K562 (cell line): Measurements from ENCODE around the gene UBE2K. TPM values are rescaled to one million over a fixed set of nuclear protein-coding genes. Genes with fewer than 3 reads are reported as not detected.

ENCODE experiments used
- ATAC-seq: fragments of 200-7000 bp; cut with Tn5 transposase; 3 replicates; pipeline ENCODE4 v1.9.1; 2020; ENCODE audit warnings: moderate library complexity
- BruUV-seq: library from RNA; stranded (reverse); fragments of 400-500 nt; replicated peaks from 2 replicates; lab custom pipeline; 2021; lab: Mats Ljungman, UMichigan
- CTCF ChIA-PET: fragments of 300-600 bp; formaldehyde crosslinking; extraction: SDS; loops from one replicate; lab custom pipeline; 2021; ENCODE audit warnings: low intra/inter-chr PET ratio; lab: Yijun Ruan, JAX
- POLR2A ChIA-PET: fragments of 300-600, 350-650 bp; sonication (Branson Sonifier 250); formaldehyde crosslinking; extraction: SDS; loops from one replicate; lab custom pipeline; 2021; ENCODE audit warnings: antibody characterized with exemption, inconsistent platforms; lab: Yijun Ruan, JAX
- DNase-seq, 4 experiments: peaks; one replicate each; pipeline versions ENCODE4 v3.0.0 to v3.0.0-alpha.2; 2011 to 2018; ENCODE audit warnings: low spot score in 3 of 4, mixed read lengths in 3 of 4; ENCODE audit errors: extremely low read depth in 1 of 4
- FAIRE-seq: peaks from 2 replicates; lab custom pipeline; 2011; peaks lifted over from hg19 to GRCh38; lab: Jason Lieb, UNC
- H2AFZ ChIP-seq: 2 replicates; pipeline ENCODE4 v1.6.0; 2011; ENCODE audit warnings: low read depth, low read length, control low read depth, inconsistent platforms
- H3K27ac ChIP-seq: fragments of 200-600 bp; 3 replicates; pipeline ENCODE4 v1.8.0; 2011; ENCODE audit warnings: low read depth, mild to moderate bottlenecking, control low read depth, inconsistent platforms, low read length, moderate library complexity, mixed read lengths; ENCODE audit errors: extremely low read depth
- H3K27me3 ChIP-seq, 2 experiments: fragments of 300-600 bp in 1 of 2; 2 replicates in 1 of 2; 3 replicates in 1 of 2; pipeline versions ENCODE4 v1.6.0 to v1.8.0; 2011; ENCODE audit warnings: inconsistent platforms in 2 of 2, low read length in 2 of 2, mild to moderate bottlenecking in 1 of 2, mixed read lengths in 1 of 2, moderate library complexity in 1 of 2; ENCODE audit not compliant: control insufficient read depth in 2 of 2, insufficient read depth in 2 of 2
- H3K36me3 ChIP-seq: fragments of 300-600 bp; 3 replicates; pipeline ENCODE4 v1.8.0; 2011; ENCODE audit warnings: mild to moderate bottlenecking, low read length, inconsistent platforms; ENCODE audit not compliant: control insufficient read depth, insufficient read depth
- H3K4me1 ChIP-seq, 2 experiments: fragments of 200-600 bp in 1 of 2; replicated peaks in 1 of 2; 2 replicates in 1 of 2; 3 replicates in 1 of 2; pipeline versions ENCODE4 v1.5.1 to v1.8.0; 2011; ENCODE audit warnings: inconsistent platforms in 2 of 2, low read length in 2 of 2, mild to moderate bottlenecking in 1 of 2, mixed read lengths in 1 of 2, moderate library complexity in 1 of 2; ENCODE audit not compliant: control insufficient read depth in 2 of 2, insufficient read depth in 2 of 2
- H3K4me2 ChIP-seq: 2 replicates; pipeline ENCODE4 v1.6.1; 2011; ENCODE audit warnings: low read length, control low read depth, inconsistent platforms, mixed read lengths; ENCODE audit not compliant: insufficient read depth
- H3K4me3 ChIP-seq: fragments of 200-600 bp; sonication (generic), shearing (Covaris generic); 2 replicates; pipeline ENCODE4 v1.5.1; 2016; ENCODE audit warnings: control low read depth, inconsistent platforms
- H3K79me2 ChIP-seq: fragments of 200-600 bp; 3 replicates; pipeline ENCODE4 v1.8.0; 2011; ENCODE audit warnings: low read length, inconsistent platforms; ENCODE audit not compliant: control insufficient read depth, insufficient read depth
- H3K9ac ChIP-seq, 2 experiments: 2 replicates each; pipeline versions ENCODE4 v1.6.0 to v1.6.1; 2011; ENCODE audit warnings: low read depth in 2 of 2, low read length in 2 of 2, control low read depth in 1 of 2, inconsistent platforms in 1 of 2, mild to moderate bottlenecking in 1 of 2, mixed read lengths in 1 of 2; ENCODE audit not compliant: insufficient read depth in 1 of 2
- H3K9me1 ChIP-seq: one replicate; pipeline ENCODE4 v1.6.0; 2011; ENCODE audit warnings: inconsistent platforms, mild to moderate bottlenecking, low read length, moderate library complexity; ENCODE audit not compliant: control insufficient read depth, insufficient read depth
- H3K9me3 ChIP-seq: replicated peaks from 2 replicates; pipeline ENCODE4 v1.5.1; 2011; ENCODE audit warnings: low read depth, low read length, inconsistent platforms; ENCODE audit not compliant: control insufficient read depth, insufficient read depth
- H4K20me1 ChIP-seq: replicated peaks from 2 replicates; pipeline ENCODE4 v1.6.1; 2011; ENCODE audit warnings: low read length, inconsistent platforms, mixed read lengths; ENCODE audit not compliant: control insufficient read depth, insufficient read depth
- C11orf30 ChIP-seq: fragments of 450-650 bp; IDR thresholded peaks from 2 replicates; pipeline ENCODE4 v1.6.1; 2016; ENCODE audit warnings: low read depth, mild to moderate bottlenecking
- COPS2 ChIP-seq: fragments of 450-650 bp; conservative IDR thresholded peaks from 2 replicates; pipeline ENCODE4 v1.6.1; 2016; ENCODE audit warnings: mild to moderate bottlenecking, moderate library complexity
- HNRNPLL ChIP-seq: fragments of 200-400 bp; formaldehyde crosslinking; IDR thresholded peaks from 2 replicates; pipeline ENCODE4 v1.6.1; 2017; ENCODE audit warnings: low read length, low read depth, mild to moderate bottlenecking; ENCODE audit not compliant: poor library complexity, severe bottlenecking
- PREB ChIP-seq: sonication (generic); formaldehyde crosslinking; IDR thresholded peaks from 2 replicates; pipeline ENCODE4 v1.8.1; 2023; ENCODE audit warnings: mild to moderate bottlenecking, missing genetic modification reagents
- THRA ChIP-seq: fragments of 450-650 bp; IDR thresholded peaks from 2 replicates; pipeline ENCODE4 v1.6.1; 2017; ENCODE audit warnings: mild to moderate bottlenecking, moderate library complexity
- ZNF76 ChIP-seq: fragments of 250-450 bp; sonication (Bioruptor Pico); IDR thresholded peaks from 2 replicates; pipeline ENCODE4 v1.4.0; 2020; ENCODE audit warnings: mild to moderate bottlenecking, moderate library complexity, borderline replicate concordance
- WGBS: fragments of 100-300 bp; shearing (Covaris generic); methylation state at CpG from one replicate; pipeline ENCODE4 v1.1.6; 2016; ENCODE audit warnings: low coverage, mixed read lengths; ENCODE audit not compliant: insufficient coverage; ENCODE audit errors: missing lambda C conversion rate; 5-methylcytosine and 5-hydroxymethylcytosine counted together
- in situ Hi-C: fragments of 300-500 bp; cut with MboI; formaldehyde crosslinking; loops from 4 replicates; pipeline ENCODE4 v1.15.0; 2018; ENCODE audit warnings: inconsistent platforms, mixed read lengths
- intact Hi-C: fragments of 100-400 bp; cut with micrococcal nuclease; formaldehyde crosslinking; loops from 2 replicates; pipeline ENCODE4 v1.14.2; 2022
- polyA plus RNA-seq, 8 experiments: library from polyadenylated mRNA; depleted of rRNA in 4 of 8; stranded (reverse) in 5 of 8; unstranded in 3 of 8; fragments of >200 nt; fragmentation: Nextera tagmentation in 2 of 8; fragmentation: Illumina TruSeq in 1 of 8; extraction: Ambion mirVana in 2 of 8; extraction: Trizol in 1 of 8; gene quantifications; 2 replicates each; pipeline versions ENCODE4 v1.2.1 to v1.2.3, GENCODE V29; 2011 to 2014; ENCODE audit warnings: inconsistent platforms in 1 of 8, missing spikeins in 1 of 8
- total RNA-seq, 7 experiments: library from RNA; depleted of rRNA in 6 of 7; stranded (reverse); fragments of >200 nt in 6 of 7; fragmentation: Illumina TruSeq in 2 of 7; extraction: Trizol in 2 of 7; gene quantifications; 2 replicates each; pipeline versions ENCODE4 v1.2.1 to v1.2.3, GENCODE V29; 2011 to 2021; ENCODE audit warnings: low replicate concordance in 1 of 7

UBE2K gene
- total and polyA plus RNA-seq, 9 of the 15 experiments (the other 6 are each of a cell fraction or from before 2014, with no cell fraction given): 29.8 to 190 (median 62.6) TPM

- Histone ChIP-seq H3K36me3 (peaks cover 80% of the 10 kb centered on the region), H3K79me2 (peaks cover 3% of the 10 kb centered on the region; the same call in 1 of the 3 replicates), H3K27me3 (no peaks in the 10 kb centered on the region), H3K27ac (no peak overlapping the region), H3K4me3 (no peak overlapping the region), H3K9ac (no peak overlapping the region), H3K4me2 (no peak overlapping the region), H2AFZ (no peak overlapping the region), H3K9me1 (no peaks in the 10 kb centered on the region), H3K9me3 (no peaks in the 10 kb centered on the region), H3K4me1 (no peaks in the 10 kb centered on the region), H4K20me1 (no peaks in the 10 kb centered on the region)
- intact Hi-C loops (no loop called here), in situ Hi-C loops (no loop called here)
- TF ChIP-seq PREB (CRISPR knock-in tag) (no peak), ZNF76 (CRISPR knock-in tag) (no peak), HNRNPLL (no peak), COPS2 (no peak), C11orf30 (no peak), THRA (no peak)
- FAIRE-seq: no peak
- ATAC-seq: no peak
- POLR2A ChIA-PET: no interaction called here
- CTCF ChIA-PET: no interaction called here
- no TSS peak for BruUV-seq
- no peak for DNase-seq
- 93% methylated on average over 4 of the region's 4 CpGs for WGBS
These were observed 63.2 kb downstream of the UBE2K start for GRCh38 chr4:39761005-39761667.
